ENCODE data around the gene CDH22. TPM values are rescaled to one million over a fixed set of nuclear protein-coding genes. Genes with fewer than 3 reads are reported as not detected.

Gene CDH22
- total RNA-seq, 1 experiment from 2014 or later, result 0.07 TPM

DNA sequence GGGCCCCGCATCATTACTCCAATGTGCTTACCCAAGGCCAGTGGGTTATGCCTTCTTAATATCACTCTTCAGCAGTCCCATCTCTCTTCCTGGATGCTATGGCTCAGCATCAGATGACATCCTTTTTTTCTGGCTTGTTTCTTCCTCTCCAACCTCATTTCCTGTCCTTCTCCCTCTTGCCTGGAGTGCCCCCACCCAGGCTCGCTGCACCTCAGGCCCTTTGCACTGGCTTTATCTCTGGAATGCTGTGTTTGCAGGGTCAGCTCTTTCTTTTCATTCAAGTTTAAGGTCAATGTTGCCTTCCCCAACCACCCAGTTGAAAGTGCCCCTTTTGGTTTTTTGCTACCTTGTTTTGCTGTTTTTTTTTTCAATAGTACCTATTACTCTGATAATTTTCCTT is 153.5 kb downstream of the CDH22 start:
- in situ Hi-C loops (cut with HindIII; ENCODE audit: low pct_unique_long_range_greater_than_20kb, low sequenced_read_pairs), result no loop called here
- no peak for DNase-seq (ENCODE audit: low read depth)

- DNase-seq (ENCODE audit: low read depth), result no peak
- in situ Hi-C loops (cut with HindIII; ENCODE audit: low pct_unique_long_range_greater_than_20kb, low sequenced_read_pairs), result no loop called here
These were observed 154.0 kb downstream of the CDH22 start for GRCh38 chr20:46154305-46154704.

- no peak for DNase-seq (ENCODE audit: low read depth)
- in situ Hi-C loops (cut with HindIII; ENCODE audit: low pct_unique_long_range_greater_than_20kb, low sequenced_read_pairs), result no loop called here
These were observed 155.3 kb downstream of the CDH22 start for GRCh38 chr20:46152824-46153586.

DNA sequence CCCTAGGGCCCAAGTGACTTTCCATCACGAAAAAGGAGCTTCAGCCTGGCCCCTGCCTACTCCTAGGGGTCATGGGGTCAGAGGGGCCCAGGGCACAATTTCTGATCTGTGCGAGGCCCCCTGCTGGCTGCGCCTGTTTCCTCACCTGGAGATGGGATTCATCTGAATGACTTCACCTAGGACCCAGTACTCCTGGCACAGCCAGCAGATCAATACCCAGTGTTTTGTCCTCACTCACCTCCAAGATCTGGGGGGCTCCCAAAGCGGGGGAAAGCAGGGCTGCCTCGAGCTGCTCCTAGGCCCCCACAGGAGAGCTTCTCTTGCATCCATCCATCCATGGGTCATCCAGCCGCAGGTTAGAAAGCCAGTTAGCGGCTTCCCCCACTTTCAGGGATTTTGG is 156.4 kb downstream of the CDH22 start:
- DNase-seq (ENCODE audit: low read depth), result no peak
- in situ Hi-C loops (cut with HindIII; ENCODE audit: low pct_unique_long_range_greater_than_20kb, low sequenced_read_pairs), result no loop called here

GRCh38 chr20:46150943-46151342 is 157.4 kb downstream of the CDH22 start:
- in situ Hi-C loops (cut with HindIII; ENCODE audit: low pct_unique_long_range_greater_than_20kb, low sequenced_read_pairs), result no loop called here
- DNase-seq (ENCODE audit: low read depth), result no peak

DNA sequence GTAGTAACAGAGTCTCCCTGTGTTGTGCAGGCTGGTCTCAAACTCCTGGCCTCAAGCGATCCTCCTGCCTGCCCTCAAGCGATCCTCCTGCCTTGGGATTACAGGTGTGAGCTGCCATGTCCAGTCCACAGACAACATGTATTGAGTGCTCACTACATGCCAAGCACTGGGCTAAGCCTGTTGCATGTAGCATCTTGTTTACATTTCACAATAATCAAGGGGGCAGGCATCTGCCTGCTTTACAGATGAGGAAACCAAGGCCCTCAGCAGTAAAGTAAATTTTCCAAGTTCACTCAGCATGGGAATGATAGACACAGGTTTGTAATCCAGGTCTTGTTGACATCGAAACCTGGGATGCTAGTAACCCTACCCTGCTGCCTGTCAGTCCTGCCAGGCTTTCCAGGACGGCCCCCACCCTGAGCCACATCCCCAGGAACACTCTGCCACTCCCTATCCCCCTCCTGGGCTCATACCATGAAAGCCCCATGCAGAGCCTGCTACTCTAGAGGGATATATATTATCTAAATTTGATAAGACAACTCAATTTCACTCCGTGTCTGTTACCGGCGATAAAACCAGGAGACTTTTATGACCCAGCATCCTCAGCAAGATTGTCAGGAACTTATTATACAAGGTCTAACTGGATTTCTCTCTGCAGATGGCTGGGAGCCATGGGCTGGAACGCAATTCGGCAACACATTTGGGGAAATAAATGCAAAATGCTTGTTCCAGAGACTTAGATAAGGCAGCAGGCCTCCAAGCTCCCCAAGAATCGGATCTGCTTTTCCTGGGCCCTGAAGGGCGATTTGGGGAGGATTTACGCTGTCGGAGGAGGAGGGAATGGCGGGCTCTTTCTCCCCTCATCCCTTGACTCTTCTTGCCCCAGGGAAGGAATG is 159.7 kb downstream of the CDH22 start:
- in situ Hi-C loops (cut with HindIII; ENCODE audit: low pct_unique_long_range_greater_than_20kb, low sequenced_read_pairs), result no loop called here
- DNase-seq (ENCODE audit: low read depth), result no peak

DNA sequence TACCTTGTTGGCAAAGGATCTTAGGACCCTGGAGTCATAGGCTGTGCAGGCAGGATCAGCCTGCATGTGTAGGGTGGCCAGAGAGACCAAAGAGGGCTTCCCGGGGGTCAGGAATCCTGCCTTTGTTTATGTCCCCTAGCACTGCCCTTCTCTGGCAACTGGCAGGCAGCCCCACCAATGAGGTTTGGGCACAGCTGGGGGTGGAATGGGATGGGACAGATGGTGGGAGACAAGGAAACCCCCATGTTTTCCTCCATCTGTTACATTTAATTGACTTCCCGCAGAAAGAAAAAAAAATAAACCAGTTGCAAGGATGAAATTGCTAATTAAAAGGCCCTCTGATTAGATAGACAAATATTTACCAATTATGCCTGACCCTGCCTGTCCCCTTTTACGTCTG is 162.6 kb downstream of the CDH22 start:
- in situ Hi-C loops (cut with HindIII; ENCODE audit: low pct_unique_long_range_greater_than_20kb, low sequenced_read_pairs), result no loop called here

GRCh38 chr20:46144432-46145025 is 163.8 kb downstream of the CDH22 start:
- in situ Hi-C loops (cut with HindIII; ENCODE audit: low pct_unique_long_range_greater_than_20kb, low sequenced_read_pairs), result no loop called here
- DNase-seq (ENCODE audit: low read depth), result no peak

More for the DNA sequence above, 162.6 kb downstream of the CDH22 start:
- DNase-seq (ENCODE audit: low read depth), result no peak

DNA sequence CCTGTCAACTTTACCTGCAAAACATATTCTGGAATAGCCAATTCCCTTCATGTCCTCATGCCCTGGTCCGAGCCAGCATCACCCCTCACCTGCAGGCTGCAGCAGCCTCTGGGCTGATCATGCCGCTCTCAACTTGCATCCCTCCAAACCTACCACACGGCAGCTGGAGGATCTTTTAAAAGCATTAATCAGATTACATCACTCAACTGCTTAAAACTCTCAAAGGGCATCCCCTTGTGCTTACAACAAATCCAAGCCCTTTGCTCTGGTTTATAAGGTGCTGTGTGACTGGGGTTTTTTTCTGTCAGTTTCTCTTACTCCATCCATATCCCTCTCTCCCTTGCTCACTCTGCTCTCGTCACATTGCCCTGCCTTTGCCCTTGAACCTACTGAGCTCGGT is 166.2 kb downstream of the CDH22 start:
- no peak for DNase-seq (ENCODE audit: low read depth)
- in situ Hi-C loops (cut with HindIII; ENCODE audit: low pct_unique_long_range_greater_than_20kb, low sequenced_read_pairs), result no loop called here

GRCh38 chr20:46139908-46140482 is 168.3 kb downstream of the CDH22 start:
- in situ Hi-C loops (cut with HindIII; ENCODE audit: low pct_unique_long_range_greater_than_20kb, low sequenced_read_pairs), result no loop called here
- DNase-seq (ENCODE audit: low read depth), result no peak

GRCh38 chr20:46139266-46139889 is 168.9 kb downstream of the CDH22 start:
- DNase-seq (ENCODE audit: low read depth), result no peak
- in situ Hi-C loops (cut with HindIII; ENCODE audit: low pct_unique_long_range_greater_than_20kb, low sequenced_read_pairs), result no loop called here

- no peak for DNase-seq (ENCODE audit: low read depth)
- in situ Hi-C loops (cut with HindIII; ENCODE audit: low pct_unique_long_range_greater_than_20kb, low sequenced_read_pairs), result no loop called here
These were observed 170.5 kb downstream of the CDH22 start for GRCh38 chr20:46137816-46138215.

DNA sequence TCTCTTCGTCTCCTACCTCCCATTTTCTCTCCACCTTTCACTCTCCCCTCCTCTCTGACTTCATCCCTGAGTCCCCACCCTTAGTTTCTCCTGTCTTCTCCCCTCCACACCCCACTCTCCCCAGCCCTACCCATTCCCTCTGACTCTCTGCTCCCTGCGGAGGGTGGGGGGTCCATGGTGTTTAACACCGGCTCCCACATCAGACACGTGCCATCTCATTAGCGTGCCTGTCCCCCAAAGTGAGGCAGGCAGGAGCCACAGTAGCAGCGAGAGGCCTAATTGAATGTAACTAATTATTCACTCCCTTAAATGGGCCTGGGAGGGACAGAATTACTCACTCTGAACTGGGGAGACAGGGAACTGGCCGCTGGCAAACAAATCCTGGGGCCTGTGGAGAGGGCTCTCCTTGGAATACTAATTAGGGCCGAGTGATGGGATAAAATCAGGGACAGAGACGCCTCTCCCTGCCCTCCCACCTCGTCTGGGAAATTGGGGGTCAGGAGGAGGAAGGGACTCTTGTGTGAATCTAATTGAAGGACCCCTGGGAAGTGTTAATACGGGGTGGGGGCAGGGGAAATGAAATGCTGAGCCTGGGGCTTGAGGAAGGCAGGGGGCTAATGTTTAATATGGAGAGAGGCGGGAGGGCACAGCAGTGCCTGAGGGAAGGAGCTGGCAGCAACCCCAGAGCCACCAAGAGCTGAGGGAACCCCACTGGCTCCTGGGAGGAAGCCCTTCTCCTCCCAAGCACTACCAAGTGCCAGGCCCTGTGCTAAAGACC is 172.3 kb downstream of the CDH22 start:
- DNase-seq (ENCODE audit: low read depth), result no peak
- in situ Hi-C loops (cut with HindIII; ENCODE audit: low pct_unique_long_range_greater_than_20kb, low sequenced_read_pairs), result no loop called here

DNA sequence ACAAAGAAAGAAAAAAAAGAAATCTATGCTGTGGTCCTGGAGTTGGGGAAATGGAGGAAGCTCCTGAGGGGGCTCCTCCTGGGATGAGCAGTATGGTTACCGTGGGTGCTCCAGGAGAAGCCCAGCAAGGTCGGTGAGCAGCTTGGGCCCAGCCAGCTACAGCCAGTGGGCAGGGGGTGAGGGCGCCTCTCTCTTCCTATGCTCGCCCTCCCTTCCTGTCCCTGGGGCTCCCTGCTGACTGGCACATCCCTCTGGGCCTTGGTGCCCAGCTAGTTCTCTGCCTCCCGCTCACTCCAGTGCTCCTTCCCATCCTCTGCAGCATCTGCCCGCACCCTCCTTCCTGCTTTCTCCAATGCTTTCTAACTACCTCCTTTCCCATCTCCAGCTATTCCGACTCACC is 173.6 kb downstream of the CDH22 start:
- DNase-seq (ENCODE audit: low read depth), result no peak

GRCh38 chr20:46133886-46134654 is 174.2 kb downstream of the CDH22 start:
- no peak for DNase-seq (ENCODE audit: low read depth)

More for the DNA sequence above, 173.6 kb downstream of the CDH22 start:
- in situ Hi-C loops (cut with HindIII; ENCODE audit: low pct_unique_long_range_greater_than_20kb, low sequenced_read_pairs), result no loop called here

DNA sequence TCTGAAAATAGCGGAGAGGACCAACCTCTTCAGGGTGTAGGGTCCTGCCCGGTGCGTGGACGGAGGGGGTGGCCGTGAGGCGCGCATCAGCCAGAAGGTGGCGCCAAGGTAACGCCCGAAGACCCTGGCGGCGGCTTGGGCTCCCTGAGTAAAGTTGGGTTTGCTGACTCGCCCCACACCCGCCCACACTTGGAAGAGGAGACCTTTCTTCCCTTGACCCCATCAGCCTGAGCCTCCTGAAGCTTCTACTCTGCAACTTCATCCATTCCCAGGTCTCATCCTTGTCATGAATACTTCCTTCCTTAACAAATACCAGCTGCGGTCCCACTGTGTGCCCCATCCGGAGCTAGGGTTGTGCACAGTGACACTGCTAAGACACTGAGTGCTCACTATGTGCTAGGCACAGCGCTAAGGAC is 175.6 kb downstream of the CDH22 start:
- in situ Hi-C loops (cut with HindIII; ENCODE audit: low pct_unique_long_range_greater_than_20kb, low sequenced_read_pairs), result no loop called here
- DNase-seq (ENCODE audit: low read depth), result peak; percentile 49

More at GRCh38 chr20:46133886-46134654, 174.2 kb downstream of the CDH22 start:
- in situ Hi-C loops (cut with HindIII; ENCODE audit: low pct_unique_long_range_greater_than_20kb, low sequenced_read_pairs), result no loop called here

GRCh38 chr20:46131396-46131795 is 176.9 kb downstream of the CDH22 start:
- in situ Hi-C loops (cut with HindIII; ENCODE audit: low pct_unique_long_range_greater_than_20kb, low sequenced_read_pairs), result no loop called here
- DNase-seq (ENCODE audit: low read depth), result no peak

Measured in Caki2 (cell line).